ENCODE data around the gene SV2B. TPM values are rescaled to one million over a fixed set of nuclear protein-coding genes. Genes with fewer than 3 reads are reported as not detected.
A peak's percentile ranks its signal among the peaks of the same experiment; 100 is the strongest.

Gene SV2B
- total RNA-seq, 1 donor from 2014 or later = 0.60 TPM

GRCh38 chr15:91261345-91261744, 161.3 kb downstream of the SV2B start:
- ATAC-seq = no peak
- no peak for DNase-seq (ENCODE audit: low spot score)

- DNase-seq (ENCODE audit: low spot score) (no peak), ATAC-seq (peak; percentile 29)
These were observed 163.8 kb downstream of the SV2B start for GRCh38 chr15:91263632-91264531.

GRCh38 chr15:91264651-91265351, 164.7 kb downstream of the SV2B start:
- no peak for DNase-seq (ENCODE audit: low spot score)
- peak; percentile 20 for ATAC-seq

GRCh38 chr15:91265416-91265940, 165.4 kb downstream of the SV2B start:
- no peak for ATAC-seq
- DNase-seq (ENCODE audit: low spot score) = no peak

GRCh38 chr15:91268510-91268909, 168.5 kb downstream of the SV2B start:
- no peak for ATAC-seq
- DNase-seq (ENCODE audit: low spot score) = no peak

- DNase-seq (ENCODE audit: low spot score) (no peak), ATAC-seq (no peak)
These were observed 170.7 kb downstream of the SV2B start for GRCh38 chr15:91270747-91271146.

GRCh38 chr15:91271565-91272153, 171.6 kb downstream of the SV2B start:
- DNase-seq (ENCODE audit: low spot score) (peak; percentile 49), ATAC-seq (peak; percentile 93)

- DNase-seq (ENCODE audit: low spot score) = no peak
- ATAC-seq = no peak
These were observed 175.8 kb downstream of the SV2B start for GRCh38 chr15:91275844-91276243.

GRCh38 chr15:91278951-91279350, 178.9 kb downstream of the SV2B start:
- DNase-seq (ENCODE audit: low spot score) (no peak), ATAC-seq (no peak)

GRCh38 chr15:91279486-91279885, 179.4 kb downstream of the SV2B start:
- no peak for DNase-seq (ENCODE audit: low spot score)
- ATAC-seq = no peak

GRCh38 chr15:91281947-91282346, 181.9 kb downstream of the SV2B start:
- DNase-seq (ENCODE audit: low spot score) = no peak
- no peak for ATAC-seq

GRCh38 chr15:91282486-91282885, 182.4 kb downstream of the SV2B start:
- no peak for ATAC-seq

GRCh38 chr15:91283155-91283554, 183.1 kb downstream of the SV2B start:
- no peak for ATAC-seq
- DNase-seq (ENCODE audit: low spot score) = no peak

More at GRCh38 chr15:91282486-91282885, 182.4 kb downstream of the SV2B start:
- DNase-seq (ENCODE audit: low spot score) = no peak

GRCh38 chr15:91284758-91285466, 184.9 kb downstream of the SV2B start:
- ATAC-seq (no peak), DNase-seq (ENCODE audit: low spot score) (no peak)

GRCh38 chr15:91289324-91289723, 189.3 kb downstream of the SV2B start:
- no peak for DNase-seq (ENCODE audit: low spot score)
- ATAC-seq = peak; percentile 22

- ATAC-seq (no peak), DNase-seq (ENCODE audit: low spot score) (no peak)
These were observed 190.5 kb downstream of the SV2B start for GRCh38 chr15:91290553-91290952.

GRCh38 chr15:91291673-91292072, 191.6 kb downstream of the SV2B start:
- ATAC-seq (no peak), DNase-seq (ENCODE audit: low spot score) (no peak)

GRCh38 chr15:91294344-91294743, 194.3 kb downstream of the SV2B start:
- ATAC-seq = no peak
- no peak for DNase-seq (ENCODE audit: low spot score)

- no peak for ATAC-seq
These were observed 194.7 kb downstream of the SV2B start for GRCh38 chr15:91294795-91295194.

GRCh38 chr15:91298101-91298500, 198.0 kb downstream of the SV2B start:
- ATAC-seq (no peak), DNase-seq (ENCODE audit: low spot score) (no peak)

More at GRCh38 chr15:91294795-91295194, 194.7 kb downstream of the SV2B start:
- DNase-seq (ENCODE audit: low spot score) = no peak
